GM12878 (cell line): ENCODE results near the gene TRIP12. TPM values are rescaled to one million over a fixed set of nuclear protein-coding genes. Genes with fewer than 3 reads are reported as not detected.
A peak's percentile ranks its signal among the peaks of the same experiment; 100 is the strongest.

ENCODE experiments used
- ATAC-seq: fragments of 200-7000 bp; cut with Tn5 transposase; 3 replicates; pipeline ENCODE4 v1.9.1; 2020; ENCODE audit warnings: mild to moderate bottlenecking, moderate library complexity
- BruUV-seq: library from RNA; stranded (reverse); fragments of 400-500 nt; replicated peaks from 2 replicates; lab custom pipeline; 2021; lab: Mats Ljungman, UMichigan
- CTCF ChIA-PET: fragments of 300-600 bp; sonication (Branson Sonifier 250); formaldehyde crosslinking; extraction: SDS; loops from one replicate; lab custom pipeline; 2021; ENCODE audit warnings: inconsistent platforms; lab: Yijun Ruan, JAX
- POLR2A ChIA-PET: fragments of 350-600 bp; formaldehyde crosslinking; extraction: SDS; loops from one replicate; lab custom pipeline; 2021; ENCODE audit warnings: inconsistent platforms; lab: Charles Lee
- RAD21 ChIA-PET: fragments of 300-600 bp; sonication (Branson Sonifier 250); formaldehyde crosslinking; loops from one replicate; lab custom pipeline; 2023; ENCODE audit warnings: antibody characterized with exemption; ENCODE audit not compliant: unreplicated experiment; lab: Charles Lee
- SMC1A ChIA-PET: fragments of 300-600 bp; sonication (Branson Sonifier 250); formaldehyde crosslinking; loops from one replicate; lab custom pipeline; 2023; ENCODE audit not compliant: unreplicated experiment, uncharacterized antibody; lab: Charles Lee
- DNase-seq: peaks from one replicate; pipeline ENCODE4 v3.0.0-alpha.2; 2011; ENCODE audit warnings: low read depth, low spot score
- FAIRE-seq: peaks from 3 replicates; lab custom pipeline; 2011; peaks lifted over from hg19 to GRCh38; lab: Jason Lieb, UNC
- H2AFZ ChIP-seq: 2 replicates; pipeline ENCODE4 v1.6.0; 2011; ENCODE audit warnings: low read depth, low read length, control low read depth; ENCODE audit not compliant: control insufficient read depth
- H3K27ac ChIP-seq: 2 replicates; pipeline ENCODE4 v1.5.1; 2011; ENCODE audit warnings: control low read depth; ENCODE audit not compliant: control insufficient read depth, insufficient read depth
- H3K27me3 ChIP-seq, 2 experiments: replicated peaks in 1 of 2; 2 replicates each; pipeline versions ENCODE4 v1.6.0 to v1.6.1; 2011; ENCODE audit warnings: low read length in 1 of 2; ENCODE audit not compliant: control insufficient read depth in 2 of 2, insufficient read depth in 2 of 2
- H3K36me3 ChIP-seq, 2 experiments: 2 replicates each; pipeline ENCODE4 v1.5.1; 2011; ENCODE audit warnings: low read length in 1 of 2; ENCODE audit not compliant: control insufficient read depth in 2 of 2, insufficient read depth in 2 of 2
- H3K4me1 ChIP-seq: 2 replicates; pipeline ENCODE4 v1.6.1; 2011; ENCODE audit warnings: mild to moderate bottlenecking, low read length, moderate library complexity, mixed read lengths; ENCODE audit not compliant: control insufficient read depth, insufficient read depth
- H3K4me2 ChIP-seq: 2 replicates; pipeline ENCODE4 v1.6.0; 2011; ENCODE audit warnings: control low read depth; ENCODE audit not compliant: control insufficient read depth, insufficient read depth
- H3K4me3 ChIP-seq: fragments of 200-600 bp; sonication (generic); 2 replicates; pipeline ENCODE4 v1.5.1; 2016
- H3K79me2 ChIP-seq: 2 replicates; pipeline ENCODE4 v1.6.0; 2011; ENCODE audit warnings: low read length; ENCODE audit not compliant: control insufficient read depth, insufficient read depth
- H3K9ac ChIP-seq: 2 replicates; pipeline ENCODE4 v1.8.0; 2011; ENCODE audit warnings: low read length, control low read depth, mixed read lengths; ENCODE audit not compliant: control insufficient read depth, insufficient read depth
- H3K9me3 ChIP-seq: replicated peaks from 3 replicates; pipeline ENCODE4 v1.5.1; 2011; ENCODE audit warnings: mild to moderate bottlenecking, low read length; ENCODE audit not compliant: control insufficient read depth, insufficient read depth
- H4K20me1 ChIP-seq: 2 replicates; pipeline ENCODE4 v1.6.0; 2011; ENCODE audit not compliant: control insufficient read depth, insufficient read depth
- IKZF1 ChIP-seq: fragments of 450-650 bp; conservative IDR thresholded peaks from 2 replicates; pipeline ENCODE4 v1.6.1; 2017; ENCODE audit warnings: antibody characterized with exemption, mild to moderate bottlenecking
- KDM1A ChIP-seq: fragments of 200-600 bp; sonication (generic); IDR thresholded peaks from 2 replicates; pipeline ENCODE4 v1.6.1; 2016; ENCODE audit warnings: borderline replicate concordance
- RUNX3 ChIP-seq: IDR thresholded peaks from 2 replicates; pipeline ENCODE4 v1.6.1; 2012; ENCODE audit warnings: low read length, inconsistent platforms
- ZBTB40 ChIP-seq: fragments of 450-650 bp; IDR thresholded peaks from 2 replicates; pipeline ENCODE4 v1.6.1; 2016; ENCODE audit warnings: mild to moderate bottlenecking, moderate library complexity, borderline replicate concordance
- ZSCAN29 ChIP-seq: fragments of 450-650 bp; IDR thresholded peaks from 2 replicates; pipeline ENCODE4 v1.6.1; 2017; ENCODE audit warnings: mild to moderate bottlenecking, moderate library complexity
- WGBS: methylation state at CpG from one replicate; pipeline ENCODE4 v1.1.6; 2016; ENCODE audit warnings: low lambda C conversion rate; ENCODE audit not compliant: insufficient replicate concordance, insufficient coverage; ENCODE audit errors: missing lambda C conversion rate; 5-methylcytosine and 5-hydroxymethylcytosine counted together
- in situ Hi-C: fragments of 300-500 bp; cut with MboI; formaldehyde crosslinking; loops from 9 replicates; pipeline ENCODE4 v1.14.3; 2018; ENCODE audit warnings: mixed read lengths
- intact Hi-C: fragments of 100-400 bp; cut with micrococcal nuclease; formaldehyde crosslinking; loops from one replicate; pipeline ENCODE4 v1.14.2; 2022; ENCODE audit not compliant: unreplicated experiment
- polyA plus RNA-seq, 11 experiments: library from polyadenylated mRNA; depleted of rRNA in 4 of 11; unstranded in 6 of 11; stranded (reverse) in 5 of 11; fragments of >200 nt; fragmentation: Nextera tagmentation in 4 of 11; fragmentation: Illumina TruSeq in 1 of 11; extraction: Ambion mirVana in 4 of 11; extraction: Trizol in 1 of 11; gene quantifications; 1 replicate in 1 of 11; 2 replicates in 10 of 11; pipeline versions ENCODE4 v1.2.1 to v1.2.3, GENCODE V29; 2011 to 2016; ENCODE audit warnings: inconsistent platforms in 2 of 11, missing spikeins in 2 of 11, low read depth in 1 of 11
- total RNA-seq, 4 experiments: library from RNA; depleted of rRNA in 3 of 4; stranded (reverse); fragments of >200 nt in 3 of 4; fragmentation: Illumina TruSeq in 1 of 4; extraction: Trizol in 1 of 4; gene quantifications; 2 replicates each; pipeline versions ENCODE4 v1.2.1 to v1.2.3, GENCODE V29; 2013 to 2021
- TF ChIP-seq, protein P1 (sequence below): fragments of 150-350 bp; IDR thresholded peaks from 2 replicates; pipeline ENCODE4 v1.6.1; 2016; ENCODE audit warnings: low read depth, low read length
- TF ChIP-seq, protein P2 (sequence below): IDR thresholded peaks from 2 replicates; pipeline ENCODE4 v1.6.1; 2012; ENCODE audit warnings: low read length, inconsistent platforms
- TF ChIP-seq, protein P3 (sequence below): fragments of 450-650 bp; formaldehyde crosslinking; IDR thresholded peaks from 2 replicates; pipeline ENCODE4 v1.4.0; 2020; ENCODE audit warnings: mild to moderate bottlenecking, moderate library complexity

The TRIP12 gene
- total and polyA plus RNA-seq, 10 of the 15 experiments (the other 5 are each of a cell fraction or from before 2014, with no cell fraction given), result 23.1 to 207 (median 97.0) TPM

DNA sequence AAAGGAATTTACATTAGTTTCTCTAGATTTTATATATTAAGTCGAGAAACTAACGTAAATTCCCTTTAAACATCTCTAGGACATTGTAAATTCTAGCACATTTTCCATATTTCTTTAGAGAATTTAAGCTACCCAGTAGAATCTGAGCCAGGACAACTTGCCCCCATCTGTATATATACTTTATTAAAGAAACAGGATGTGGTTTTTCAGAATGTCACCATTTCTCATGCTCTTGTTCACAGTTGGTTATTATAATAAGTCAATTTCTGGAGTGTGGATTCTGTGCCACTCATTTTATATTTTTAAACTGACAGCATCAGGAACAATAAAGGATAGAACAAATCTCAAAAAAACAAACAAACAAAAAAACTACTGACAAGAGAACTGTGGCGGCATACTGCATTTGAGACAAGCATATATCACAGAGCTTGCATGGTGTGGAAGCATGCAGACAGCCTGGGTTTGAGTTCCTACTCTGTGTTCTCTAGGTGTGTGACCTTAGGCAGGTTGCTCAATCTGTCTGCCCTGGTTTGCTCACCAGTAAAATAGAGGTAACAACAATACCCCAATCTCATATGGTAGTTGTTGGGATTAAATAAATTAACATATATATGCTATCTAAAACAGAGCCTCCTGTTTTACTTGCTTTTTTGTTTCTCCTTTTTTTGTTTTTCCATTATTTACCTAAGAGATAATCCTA is 146.0 kb downstream of the TRIP12 start:
- Histone ChIP-seq H3K4me2 (peak overlapping the region; percentile 33; the same call in 1 of the 2 replicates), H3K27ac (peak overlapping the region; percentile 18; the same call in 1 of the 2 replicates), H2AFZ (no peak overlapping the region), H3K27me3 (no peaks in the 10 kb centered on the region), H3K79me2 (0 out of 2 replicates have a peak, but pooled peaks cover 3% of the 10 kb centered on the region), H4K20me1 (peaks cover 5% of the 10 kb centered on the region; the same call in 1 of the 2 replicates), H3K36me3 (peaks cover 15 to 42% of the 10 kb centered on the region in 2 experiments), H3K9ac (no peak overlapping the region), H3K4me3 (no peak overlapping the region), H3K4me1 (peaks cover 10% of the 10 kb centered on the region; the same call in 1 of the 2 replicates), H3K9me3 (no peaks in the 10 kb centered on the region)
- DNase-seq (no peak), FAIRE-seq (peak; percentile 18), ATAC-seq (peak; percentile 45)
- in situ Hi-C loops (loop anchor here (25.0 kb wide), 1 partner anchor 387 kb away; no protein-coding TSS in a partner anchor), intact Hi-C loops (no loop called here)
- ChIA-PET SMC1A (interaction anchor here (0.7 kb wide), 1 partner anchor 1015 kb away, joined by 4 read pairs; no protein-coding TSS in a partner anchor), CTCF (interaction anchor here (0.6 to 1.2 kb wide), 5 partner anchors 10 to 1012 kb away, joined by 3 to 4 read pairs (median 3); no protein-coding TSS in a partner anchor), POLR2A (interaction anchor here (1.0 kb wide), 1 partner anchor 9 kb away, joined by 4 read pairs; no protein-coding TSS in a partner anchor), RAD21 (interaction anchor here (0.6 to 0.7 kb wide), 2 partner anchors 26 to 231 kb away, joined by 3 read pairs; no protein-coding TSS in a partner anchor)
- 100% methylated on average over 3 of the region's 3 CpGs for WGBS
- no TSS peak for BruUV-seq
- TF ChIP-seq, protein P1, sequence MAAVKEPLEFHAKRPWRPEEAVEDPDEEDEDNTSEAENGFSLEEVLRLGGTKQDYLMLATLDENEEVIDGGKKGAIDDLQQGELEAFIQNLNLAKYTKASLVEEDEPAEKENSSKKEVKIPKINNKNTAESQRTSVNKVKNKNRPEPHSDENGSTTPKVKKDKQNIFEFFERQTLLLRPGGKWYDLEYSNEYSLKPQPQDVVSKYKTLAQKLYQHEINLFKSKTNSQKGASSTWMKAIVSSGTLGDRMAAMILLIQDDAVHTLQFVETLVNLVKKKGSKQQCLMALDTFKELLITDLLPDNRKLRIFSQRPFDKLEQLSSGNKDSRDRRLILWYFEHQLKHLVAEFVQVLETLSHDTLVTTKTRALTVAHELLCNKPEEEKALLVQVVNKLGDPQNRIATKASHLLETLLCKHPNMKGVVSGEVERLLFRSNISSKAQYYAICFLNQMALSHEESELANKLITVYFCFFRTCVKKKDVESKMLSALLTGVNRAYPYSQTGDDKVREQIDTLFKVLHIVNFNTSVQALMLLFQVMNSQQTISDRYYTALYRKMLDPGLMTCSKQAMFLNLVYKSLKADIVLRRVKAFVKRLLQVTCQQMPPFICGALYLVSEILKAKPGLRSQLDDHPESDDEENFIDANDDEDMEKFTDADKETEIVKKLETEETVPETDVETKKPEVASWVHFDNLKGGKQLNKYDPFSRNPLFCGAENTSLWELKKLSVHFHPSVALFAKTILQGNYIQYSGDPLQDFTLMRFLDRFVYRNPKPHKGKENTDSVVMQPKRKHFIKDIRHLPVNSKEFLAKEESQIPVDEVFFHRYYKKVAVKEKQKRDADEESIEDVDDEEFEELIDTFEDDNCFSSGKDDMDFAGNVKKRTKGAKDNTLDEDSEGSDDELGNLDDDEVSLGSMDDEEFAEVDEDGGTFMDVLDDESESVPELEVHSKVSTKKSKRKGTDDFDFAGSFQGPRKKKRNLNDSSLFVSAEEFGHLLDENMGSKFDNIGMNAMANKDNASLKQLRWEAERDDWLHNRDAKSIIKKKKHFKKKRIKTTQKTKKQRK, result no peak
- TF ChIP-seq RUNX3 (peak; percentile 16; the same call in 1 of the 2 replicates), IKZF1 (no peak), ZBTB40 (peak; percentile 40; the same call in 1 of the 2 replicates), KDM1A (no peak), ZSCAN29 (no peak)
- TF ChIP-seq, protein P2, sequence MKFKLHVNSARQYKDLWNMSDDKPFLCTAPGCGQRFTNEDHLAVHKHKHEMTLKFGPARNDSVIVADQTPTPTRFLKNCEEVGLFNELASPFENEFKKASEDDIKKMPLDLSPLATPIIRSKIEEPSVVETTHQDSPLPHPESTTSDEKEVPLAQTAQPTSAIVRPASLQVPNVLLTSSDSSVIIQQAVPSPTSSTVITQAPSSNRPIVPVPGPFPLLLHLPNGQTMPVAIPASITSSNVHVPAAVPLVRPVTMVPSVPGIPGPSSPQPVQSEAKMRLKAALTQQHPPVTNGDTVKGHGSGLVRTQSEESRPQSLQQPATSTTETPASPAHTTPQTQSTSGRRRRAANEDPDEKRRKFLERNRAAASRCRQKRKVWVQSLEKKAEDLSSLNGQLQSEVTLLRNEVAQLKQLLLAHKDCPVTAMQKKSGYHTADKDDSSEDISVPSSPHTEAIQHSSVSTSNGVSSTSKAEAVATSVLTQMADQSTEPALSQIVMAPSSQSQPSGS, result no peak
- TF ChIP-seq, protein P3, sequence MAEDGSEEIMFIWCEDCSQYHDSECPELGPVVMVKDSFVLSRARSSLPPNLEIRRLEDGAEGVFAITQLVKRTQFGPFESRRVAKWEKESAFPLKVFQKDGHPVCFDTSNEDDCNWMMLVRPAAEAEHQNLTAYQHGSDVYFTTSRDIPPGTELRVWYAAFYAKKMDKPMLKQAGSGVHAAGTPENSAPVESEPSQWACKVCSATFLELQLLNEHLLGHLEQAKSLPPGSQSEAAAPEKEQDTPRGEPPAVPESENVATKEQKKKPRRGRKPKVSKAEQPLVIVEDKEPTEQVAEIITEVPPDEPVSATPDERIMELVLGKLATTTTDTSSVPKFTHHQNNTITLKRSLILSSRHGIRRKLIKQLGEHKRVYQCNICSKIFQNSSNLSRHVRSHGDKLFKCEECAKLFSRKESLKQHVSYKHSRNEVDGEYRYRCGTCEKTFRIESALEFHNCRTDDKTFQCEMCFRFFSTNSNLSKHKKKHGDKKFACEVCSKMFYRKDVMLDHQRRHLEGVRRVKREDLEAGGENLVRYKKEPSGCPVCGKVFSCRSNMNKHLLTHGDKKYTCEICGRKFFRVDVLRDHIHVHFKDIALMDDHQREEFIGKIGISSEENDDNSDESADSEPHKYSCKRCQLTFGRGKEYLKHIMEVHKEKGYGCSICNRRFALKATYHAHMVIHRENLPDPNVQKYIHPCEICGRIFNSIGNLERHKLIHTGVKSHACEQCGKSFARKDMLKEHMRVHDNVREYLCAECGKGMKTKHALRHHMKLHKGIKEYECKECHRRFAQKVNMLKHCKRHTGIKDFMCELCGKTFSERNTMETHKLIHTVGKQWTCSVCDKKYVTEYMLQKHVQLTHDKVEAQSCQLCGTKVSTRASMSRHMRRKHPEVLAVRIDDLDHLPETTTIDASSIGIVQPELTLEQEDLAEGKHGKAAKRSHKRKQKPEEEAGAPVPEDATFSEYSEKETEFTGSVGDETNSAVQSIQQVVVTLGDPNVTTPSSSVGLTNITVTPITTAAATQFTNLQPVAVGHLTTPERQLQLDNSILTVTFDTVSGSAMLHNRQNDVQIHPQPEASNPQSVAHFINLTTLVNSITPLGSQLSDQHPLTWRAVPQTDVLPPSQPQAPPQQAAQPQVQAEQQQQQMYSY, result no peak
